ENCODE measurements around the gene CELF2.

CELF2 gene

GRCh38 chr10:11301571-11302111 is 284.0 kb downstream of the CELF2 start:
- Histone ChIP-seq H3K9ac (ENCODE audit: low read length) (no peak overlapping the region), H3K27me3 (ENCODE audit: low read length) (no peaks in the 10 kb centered on the region), H3K9me3 (ENCODE audit: insufficient read depth, low read length) (no peaks in the 10 kb centered on the region), H3K36me3 (ENCODE audit: low read length) (no peaks in the 10 kb centered on the region), H2AFZ (ENCODE audit: low read depth, low read length, severe bottlenecking) (no peak overlapping the region), H3K9me2 (replicated peaks; ENCODE audit: insufficient read depth, low read length) (no peaks in the 10 kb centered on the region), H4K20me1 (ENCODE audit: low read depth, low read length) (no peaks in the 10 kb centered on the region), H3K4me2 (ENCODE audit: low read depth, low read length, poor library complexity, severe bottlenecking) (no peak overlapping the region), H3F3A (ENCODE audit: insufficient read depth) (no peaks in the 10 kb centered on the region), H3K4me3 (ENCODE audit: insufficient read depth, low read length, poor library complexity, severe bottlenecking) (no peak overlapping the region), H3K79me2 (ENCODE audit: insufficient read depth, low read length) (no peaks in the 10 kb centered on the region), H3K27ac (ENCODE audit: low read depth, low read length) (no peak overlapping the region)
- TF ChIP-seq EZH2phosphoT487 (conservative IDR thresholded peaks at IDR 0.05; ENCODE audit: low read length) (no peak), CTCF (IDR thresholded peaks at IDR 0.05; ENCODE audit: insufficient read depth, low read length, poor library complexity, severe bottlenecking) (no peak)

GRCh38 chr10:11302181-11302580 is 284.5 kb downstream of the CELF2 start:
- H4K20me1 ChIP-seq (ENCODE audit: low read depth, low read length), result no peaks in the 10 kb centered on the region
- H3K4me3 ChIP-seq (ENCODE audit: insufficient read depth, low read length, poor library complexity, severe bottlenecking), result no peak overlapping the region
- H3K79me2 ChIP-seq (ENCODE audit: insufficient read depth, low read length), result no peaks in the 10 kb centered on the region
- no peaks in the 10 kb centered on the region for H3F3A ChIP-seq (ENCODE audit: insufficient read depth)
- H3K27ac ChIP-seq (ENCODE audit: low read depth, low read length), result no peak overlapping the region
- H3K36me3 ChIP-seq (ENCODE audit: low read length), result no peaks in the 10 kb centered on the region
- no peak overlapping the region for H2AFZ ChIP-seq (ENCODE audit: low read depth, low read length, severe bottlenecking)
- H3K27me3 ChIP-seq (ENCODE audit: low read length), result no peaks in the 10 kb centered on the region
- no peak overlapping the region for H3K9ac ChIP-seq (ENCODE audit: low read length)
- TF ChIP-seq EZH2phosphoT487 (conservative IDR thresholded peaks at IDR 0.05; ENCODE audit: low read length) (no peak), CTCF (IDR thresholded peaks at IDR 0.05; ENCODE audit: insufficient read depth, low read length, poor library complexity, severe bottlenecking) (no peak)
- H3K9me3 ChIP-seq (ENCODE audit: insufficient read depth, low read length), result no peaks in the 10 kb centered on the region
- no peak overlapping the region for H3K4me2 ChIP-seq (ENCODE audit: low read depth, low read length, poor library complexity, severe bottlenecking)
- H3K9me2 ChIP-seq (replicated peaks; ENCODE audit: insufficient read depth, low read length), result no peaks in the 10 kb centered on the region

DNA sequence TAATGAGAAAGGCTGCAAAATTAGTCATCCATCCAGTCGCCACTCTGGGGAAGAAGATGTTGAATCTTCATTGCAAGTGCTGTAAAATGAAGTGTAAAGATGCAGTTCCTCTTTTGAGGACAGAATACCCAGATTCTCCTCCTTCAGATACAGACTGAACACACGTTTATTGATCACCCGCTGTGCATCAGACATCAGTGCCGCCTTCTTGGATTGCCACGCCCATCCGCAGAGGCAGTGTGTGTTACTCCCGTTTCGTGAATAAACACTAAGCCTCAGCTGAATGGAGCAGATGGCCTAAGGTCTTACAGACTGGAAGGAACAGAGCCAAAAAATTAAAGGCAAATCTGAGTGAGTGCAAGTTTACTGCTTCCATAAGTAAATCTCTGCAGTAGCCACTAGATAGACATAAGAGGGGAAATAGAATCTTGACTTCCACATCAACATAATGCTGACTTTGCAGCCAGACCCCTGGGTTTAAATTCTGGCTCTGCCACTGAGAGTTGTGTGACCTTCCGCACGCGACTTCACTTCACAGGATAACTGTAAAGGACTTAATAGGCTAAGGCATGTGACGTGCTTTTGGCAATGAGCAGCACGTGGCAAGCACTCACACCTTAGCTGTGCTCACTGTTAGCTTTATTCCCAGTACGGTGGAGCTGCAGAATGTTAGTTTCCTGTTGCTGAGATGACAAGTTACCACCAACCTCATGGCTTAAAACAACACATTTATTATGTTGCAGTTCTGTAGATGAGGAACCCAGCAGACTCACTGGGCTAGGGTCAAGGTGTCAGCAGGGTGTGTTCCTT is 285.9 kb downstream of the CELF2 start:
- no peak overlapping the region for H3K4me2 ChIP-seq (ENCODE audit: low read depth, low read length, poor library complexity, severe bottlenecking)
- H3K36me3 ChIP-seq (ENCODE audit: low read length), result no peaks in the 10 kb centered on the region
- no peak overlapping the region for H3K9ac ChIP-seq (ENCODE audit: low read length)
- H2AFZ ChIP-seq (ENCODE audit: low read depth, low read length, severe bottlenecking), result no peak overlapping the region
- peaks cover 6% of the 10 kb centered on the region; the same call in 1 of the 2 replicates for H3K9me3 ChIP-seq (ENCODE audit: insufficient read depth, low read length)
- H4K20me1 ChIP-seq (ENCODE audit: low read depth, low read length), result no peaks in the 10 kb centered on the region
- no peaks in the 10 kb centered on the region for H3F3A ChIP-seq (ENCODE audit: insufficient read depth)
- no peaks in the 10 kb centered on the region for H3K9me2 ChIP-seq (replicated peaks; ENCODE audit: insufficient read depth, low read length)
- no peaks in the 10 kb centered on the region for H3K79me2 ChIP-seq (ENCODE audit: insufficient read depth, low read length)
- H3K27ac ChIP-seq (ENCODE audit: low read depth, low read length), result no peak overlapping the region
- no peak overlapping the region for H3K4me3 ChIP-seq (ENCODE audit: insufficient read depth, low read length, poor library complexity, severe bottlenecking)
- H3K27me3 ChIP-seq (ENCODE audit: low read length), result no peaks in the 10 kb centered on the region
- TF ChIP-seq EZH2phosphoT487 (conservative IDR thresholded peaks at IDR 0.05; ENCODE audit: low read length), result no peak
- no peak for TF ChIP-seq CTCF (IDR thresholded peaks at IDR 0.05; ENCODE audit: insufficient read depth, low read length, poor library complexity, severe bottlenecking)

All from SU-DHL-6 (cell line).